ENCODE results near the gene B3GLCT.

DNA sequence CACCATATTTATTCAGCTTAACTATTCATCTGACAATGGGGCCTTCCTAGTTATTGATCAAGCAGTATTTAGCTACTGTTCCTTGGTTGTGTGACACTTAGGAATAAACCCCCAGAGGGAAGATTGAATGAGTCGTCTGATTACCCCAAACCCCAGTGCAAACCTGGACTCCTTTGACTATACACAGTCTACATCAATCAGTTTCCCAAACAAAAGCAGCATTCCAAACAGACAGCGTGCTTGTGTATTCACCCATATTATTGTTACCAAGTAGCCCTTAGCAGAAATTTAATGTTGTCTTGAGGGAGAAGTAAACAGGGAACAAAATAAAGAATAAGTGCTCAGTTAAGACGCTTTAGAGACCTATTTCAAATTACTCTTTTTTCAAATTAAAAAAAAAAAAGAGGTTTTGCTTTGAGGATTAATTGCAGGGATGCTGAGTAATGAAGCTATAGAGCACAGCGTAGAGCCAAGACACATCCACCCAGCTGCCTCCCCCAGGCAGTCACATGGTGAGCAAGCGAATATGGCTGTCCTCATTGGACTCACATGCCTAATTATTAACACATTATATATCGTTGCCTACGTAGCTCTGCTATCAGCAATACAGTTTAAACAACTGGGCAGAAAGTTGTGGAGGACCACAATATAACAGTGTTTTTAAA is 14.7 kb upstream of the B3GLCT start:
- no peak for TF ChIP-seq POLR2A (IDR thresholded peaks at IDR 0.05)
- TF ChIP-seq, protein P1, sequence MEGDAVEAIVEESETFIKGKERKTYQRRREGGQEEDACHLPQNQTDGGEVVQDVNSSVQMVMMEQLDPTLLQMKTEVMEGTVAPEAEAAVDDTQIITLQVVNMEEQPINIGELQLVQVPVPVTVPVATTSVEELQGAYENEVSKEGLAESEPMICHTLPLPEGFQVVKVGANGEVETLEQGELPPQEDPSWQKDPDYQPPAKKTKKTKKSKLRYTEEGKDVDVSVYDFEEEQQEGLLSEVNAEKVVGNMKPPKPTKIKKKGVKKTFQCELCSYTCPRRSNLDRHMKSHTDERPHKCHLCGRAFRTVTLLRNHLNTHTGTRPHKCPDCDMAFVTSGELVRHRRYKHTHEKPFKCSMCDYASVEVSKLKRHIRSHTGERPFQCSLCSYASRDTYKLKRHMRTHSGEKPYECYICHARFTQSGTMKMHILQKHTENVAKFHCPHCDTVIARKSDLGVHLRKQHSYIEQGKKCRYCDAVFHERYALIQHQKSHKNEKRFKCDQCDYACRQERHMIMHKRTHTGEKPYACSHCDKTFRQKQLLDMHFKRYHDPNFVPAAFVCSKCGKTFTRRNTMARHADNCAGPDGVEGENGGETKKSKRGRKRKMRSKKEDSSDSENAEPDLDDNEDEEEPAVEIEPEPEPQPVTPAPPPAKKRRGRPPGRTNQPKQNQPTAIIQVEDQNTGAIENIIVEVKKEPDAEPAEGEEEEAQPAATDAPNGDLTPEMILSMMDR (IDR thresholded peaks at IDR 0.05) = no peak

Measured in breast epithelium (tissue), 3 donors.